ENCODE results near the gene SSRP1.
"Not testable (repeated sequence)": the region's sequence is repeated elsewhere in the genome, so short reads cannot be mapped to it uniquely, and the experiment has no call there.

Gene SSRP1

DNA sequence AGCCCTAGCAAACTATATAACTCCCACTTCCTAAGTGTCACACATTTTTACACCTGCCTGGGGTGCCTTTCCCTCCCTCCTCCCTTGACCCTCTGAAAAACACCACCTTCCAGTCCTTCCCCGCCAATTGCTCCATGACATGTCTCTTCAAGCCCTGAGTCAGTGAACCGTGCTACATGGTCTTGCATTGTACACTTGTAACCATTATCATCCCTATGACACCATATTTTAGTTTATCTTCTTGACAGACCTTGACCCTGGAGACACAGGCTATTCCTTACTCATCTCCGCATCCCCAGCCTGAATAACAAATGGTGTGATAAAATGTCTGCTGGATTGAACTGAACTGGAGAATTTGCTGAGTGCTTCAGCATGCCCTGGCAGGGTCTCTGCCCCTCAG, 47.8 kb downstream of the SSRP1 start:
- no peak overlapping the region for H2AFZ ChIP-seq (ENCODE audit: low read depth, low read length)
- no peaks in the 10 kb centered on the region for H3K36me3 ChIP-seq (ENCODE audit: insufficient read depth, low read length)
- peaks cover 22% of the 10 kb centered on the region for H3K4me1 ChIP-seq (ENCODE audit: insufficient read depth, low read length)
- H3K9me3 ChIP-seq (ENCODE audit: low read length) = no peaks in the 10 kb centered on the region
- no peaks in the 10 kb centered on the region for H3K27me3 ChIP-seq (ENCODE audit: insufficient read depth, low read length)
- no peak overlapping the region for H3K4me3 ChIP-seq (ENCODE audit: low read length)

DNA sequence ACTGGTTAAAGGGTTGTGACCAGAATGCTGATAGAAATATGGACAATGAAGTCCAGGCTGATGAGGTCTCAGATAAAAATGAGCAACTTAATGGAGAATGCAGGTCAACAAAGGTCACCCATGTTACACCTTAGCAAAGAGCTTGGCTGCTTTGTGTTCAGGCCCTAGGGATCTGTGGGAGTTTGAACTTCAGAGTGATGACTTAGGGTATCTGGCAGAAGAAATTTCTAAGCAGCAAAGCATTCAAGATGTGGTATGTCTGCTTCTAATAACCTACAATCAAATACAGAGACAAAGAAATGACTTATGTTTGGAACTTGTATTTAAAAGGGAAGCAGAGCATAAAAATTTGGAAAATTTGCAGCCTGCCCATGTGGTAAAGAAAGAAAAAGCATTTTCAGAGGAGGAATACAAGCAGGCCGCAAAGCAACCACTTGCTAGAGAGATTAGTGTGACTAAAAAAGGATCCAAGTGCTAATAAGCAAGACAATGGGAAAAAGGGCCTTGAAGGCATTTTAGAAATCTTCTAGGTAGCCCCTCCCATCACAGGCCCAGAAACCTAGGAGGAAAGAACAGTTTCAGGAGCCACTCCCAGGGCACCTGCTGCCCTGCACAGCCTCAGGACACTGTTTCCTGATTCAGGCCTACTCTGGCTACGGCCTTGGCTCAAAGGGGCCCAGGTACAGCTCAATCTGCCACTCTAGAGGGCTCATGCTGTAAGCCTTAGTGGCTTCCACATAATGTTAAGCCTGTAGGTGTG, 52.3 kb downstream of the SSRP1 start:
- H3K4me1 ChIP-seq (ENCODE audit: insufficient read depth, low read length) = peaks cover 4% of the 10 kb centered on the region
- H3K4me3 ChIP-seq (ENCODE audit: low read length) = no peak overlapping the region
- H2AFZ ChIP-seq (ENCODE audit: low read depth, low read length) = no peak overlapping the region
- H3K9me3 ChIP-seq (ENCODE audit: low read length) = no peaks in the 10 kb centered on the region
- H3K36me3 ChIP-seq (ENCODE audit: insufficient read depth, low read length) = no peaks in the 10 kb centered on the region
- no peaks in the 10 kb centered on the region for H3K27me3 ChIP-seq (ENCODE audit: insufficient read depth, low read length)

DNA sequence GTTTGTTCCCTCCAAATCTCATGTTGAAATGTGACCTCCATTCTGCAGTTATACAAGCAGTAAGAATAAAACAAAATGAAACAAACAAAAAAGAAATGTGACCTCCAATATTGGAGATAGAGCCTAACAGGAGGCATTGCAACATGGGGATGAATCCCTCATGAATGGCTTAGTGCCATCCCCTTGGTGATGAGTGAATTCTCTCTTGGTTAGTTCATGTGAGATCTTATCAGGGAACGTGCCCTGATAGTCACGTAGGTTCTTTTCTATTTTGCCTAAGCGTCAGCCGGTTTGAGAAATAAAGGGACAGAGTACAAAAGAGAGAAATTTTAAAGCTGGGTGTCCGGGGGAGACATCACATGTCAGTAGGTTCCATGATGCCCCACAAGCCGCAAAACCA, 54.1 kb downstream of the SSRP1 start:
- H3K9me3 ChIP-seq (ENCODE audit: low read length); H3K27me3 ChIP-seq (ENCODE audit: insufficient read depth, low read length); H3K36me3 ChIP-seq (ENCODE audit: insufficient read depth, low read length); H3K4me1 ChIP-seq (ENCODE audit: insufficient read depth, low read length); H3K4me3 ChIP-seq (ENCODE audit: low read length); H2AFZ ChIP-seq (ENCODE audit: low read depth, low read length): not testable (repeated sequence)

DNA sequence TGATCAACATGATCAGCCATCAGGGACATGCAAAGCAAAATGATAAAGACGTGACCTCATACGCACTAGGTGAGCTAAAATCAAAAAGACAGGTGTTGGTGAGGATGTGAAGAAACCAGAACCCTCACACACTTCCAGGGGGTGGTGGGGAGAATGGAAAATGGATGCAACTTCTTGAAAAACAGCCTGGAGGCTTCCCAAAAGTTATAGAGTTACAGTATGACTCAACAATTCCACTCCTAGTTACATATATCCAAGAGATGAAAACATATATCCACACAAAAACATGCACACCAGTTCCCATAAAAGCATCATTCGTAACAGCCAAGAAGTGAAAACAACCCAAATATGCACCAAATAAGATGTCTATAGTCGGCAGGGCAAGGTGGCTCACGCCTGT, 56.6 kb downstream of the SSRP1 start:
- H2AFZ ChIP-seq (ENCODE audit: low read depth, low read length) = no peak overlapping the region
- H3K4me3 ChIP-seq (ENCODE audit: low read length) = no peak overlapping the region
- no peaks in the 10 kb centered on the region for H3K36me3 ChIP-seq (ENCODE audit: insufficient read depth, low read length)
- H3K4me1 ChIP-seq (ENCODE audit: insufficient read depth, low read length) = peaks cover 8% of the 10 kb centered on the region
- no peaks in the 10 kb centered on the region for H3K9me3 ChIP-seq (ENCODE audit: low read length)
- no peaks in the 10 kb centered on the region for H3K27me3 ChIP-seq (ENCODE audit: insufficient read depth, low read length)

DNA sequence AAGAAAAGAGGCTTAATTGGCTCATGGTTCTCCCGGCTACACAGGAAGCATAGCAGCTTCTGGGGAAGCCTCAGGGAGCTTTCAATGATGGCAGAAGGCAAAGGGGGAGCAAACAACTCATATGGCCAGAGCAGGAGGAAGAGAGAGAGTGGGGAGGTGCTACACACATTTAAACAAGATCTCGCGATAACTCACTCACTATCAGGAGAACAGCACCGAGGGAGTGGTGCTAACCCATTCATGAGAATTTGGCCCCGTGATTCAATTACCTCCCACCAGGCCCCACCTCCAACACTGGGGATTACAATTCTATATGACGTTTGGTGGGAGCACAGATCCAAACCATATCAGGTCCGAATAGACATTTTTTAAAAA, 57.0 kb downstream of the SSRP1 start:
- Histone ChIP-seq H3K4me3 (ENCODE audit: low read length) (no peak overlapping the region), H2AFZ (ENCODE audit: low read depth, low read length) (no peak overlapping the region), H3K27me3 (ENCODE audit: insufficient read depth, low read length) (no peaks in the 10 kb centered on the region), H3K4me1 (ENCODE audit: insufficient read depth, low read length) (peaks cover 8% of the 10 kb centered on the region), H3K36me3 (ENCODE audit: insufficient read depth, low read length) (no peaks in the 10 kb centered on the region), H3K9me3 (ENCODE audit: low read length) (no peaks in the 10 kb centered on the region)

GRCh38 chr11:57277845-57278720, 57.6 kb downstream of the SSRP1 start:
- peaks cover 8% of the 10 kb centered on the region for H3K4me1 ChIP-seq (ENCODE audit: insufficient read depth, low read length)
- H3K36me3 ChIP-seq (ENCODE audit: insufficient read depth, low read length) = no peaks in the 10 kb centered on the region
- no peaks in the 10 kb centered on the region for H3K9me3 ChIP-seq (ENCODE audit: low read length)
- peaks cover under 1% of the 10 kb centered on the region for H3K27me3 ChIP-seq (ENCODE audit: insufficient read depth, low read length)
- no peak overlapping the region for H3K4me3 ChIP-seq (ENCODE audit: low read length)
- H2AFZ ChIP-seq (ENCODE audit: low read depth, low read length) = peak overlapping the region; percentile 83

- Histone ChIP-seq H2AFZ (ENCODE audit: low read depth, low read length) (peak overlapping the region; percentile 83), H3K9me3 (ENCODE audit: low read length) (no peaks in the 10 kb centered on the region), H3K36me3 (ENCODE audit: insufficient read depth, low read length) (no peaks in the 10 kb centered on the region), H3K27me3 (ENCODE audit: insufficient read depth, low read length) (peaks cover 3% of the 10 kb centered on the region), H3K4me3 (ENCODE audit: low read length) (no peak overlapping the region), H3K4me1 (ENCODE audit: insufficient read depth, low read length) (peaks cover 8% of the 10 kb centered on the region)
These were observed 58.6 kb downstream of the SSRP1 start for GRCh38 chr11:57276971-57277675.

GRCh38 chr11:57276169-57276970, 59.3 kb downstream of the SSRP1 start:
- no peaks in the 10 kb centered on the region for H3K36me3 ChIP-seq (ENCODE audit: insufficient read depth, low read length)
- peaks cover 3% of the 10 kb centered on the region for H3K27me3 ChIP-seq (ENCODE audit: insufficient read depth, low read length)
- H3K9me3 ChIP-seq (ENCODE audit: low read length) = no peaks in the 10 kb centered on the region
- H2AFZ ChIP-seq (ENCODE audit: low read depth, low read length) = no peak overlapping the region
- peaks cover 8% of the 10 kb centered on the region for H3K4me1 ChIP-seq (ENCODE audit: insufficient read depth, low read length)
- no peak overlapping the region for H3K4me3 ChIP-seq (ENCODE audit: low read length)

Measured in neuron (in vitro differentiated cells).